GM19023 (cell line): ENCODE measurements around the gene CLK3.
"Not testable (repeated sequence)": the region's sequence is repeated elsewhere in the genome, so short reads cannot be mapped to it uniquely, and the experiment has no call there.

Experiments used
- ATAC-seq: cut with Tn5 transposase; IDR thresholded peaks from one replicate; pipeline ENCODE4 v1.9.1; 2021; ENCODE audit warnings: mild to moderate bottlenecking, moderate library complexity; ENCODE audit not compliant: unreplicated experiment

The CLK3 gene

DNA sequence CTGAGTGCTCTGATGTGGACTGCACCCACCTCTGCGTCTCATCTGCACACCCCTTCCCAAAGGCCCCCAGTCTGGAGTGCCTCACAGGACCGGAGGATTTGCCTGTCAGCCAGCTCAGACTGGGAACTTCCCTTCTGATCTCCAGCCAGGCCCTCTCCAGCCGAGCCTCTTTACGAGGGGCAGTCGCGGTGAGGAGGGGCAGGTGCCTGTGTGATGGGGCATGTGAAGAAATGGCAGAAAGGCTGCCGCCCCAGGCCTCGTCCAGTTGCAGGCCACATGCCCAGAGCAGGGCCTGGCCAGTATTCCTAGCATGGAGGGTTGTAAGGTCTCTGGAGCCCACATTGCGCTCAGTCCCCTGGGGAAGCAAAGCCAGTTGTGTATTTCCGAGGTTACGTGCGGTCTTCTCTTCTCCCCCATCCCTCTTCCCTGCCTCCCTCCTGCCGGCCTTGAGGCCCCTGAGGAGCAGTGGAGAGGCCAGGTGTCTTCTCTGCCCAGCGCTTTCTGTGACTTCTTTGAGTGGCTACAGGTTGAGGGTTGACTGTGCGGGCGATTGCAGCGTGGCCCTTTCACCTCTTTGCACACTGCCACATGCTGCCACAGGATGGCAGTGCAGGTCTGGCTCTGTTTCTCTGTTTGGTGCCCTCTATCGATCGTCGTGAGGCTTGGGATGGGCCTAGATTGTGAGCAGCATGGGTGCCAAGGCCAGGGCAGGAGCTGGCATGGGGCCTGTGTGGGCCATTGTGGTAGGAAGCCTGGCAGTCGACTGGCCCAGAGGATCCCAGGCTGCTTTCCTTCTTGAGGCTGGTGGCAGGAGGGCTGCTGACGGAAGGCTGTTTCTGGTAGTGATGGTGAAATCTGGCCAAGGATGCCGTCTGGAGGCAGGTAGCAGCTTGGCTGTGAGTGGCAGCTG, 5.3 kb downstream of the CLK3 start:
- ATAC-seq: peak; percentile 39

DNA sequence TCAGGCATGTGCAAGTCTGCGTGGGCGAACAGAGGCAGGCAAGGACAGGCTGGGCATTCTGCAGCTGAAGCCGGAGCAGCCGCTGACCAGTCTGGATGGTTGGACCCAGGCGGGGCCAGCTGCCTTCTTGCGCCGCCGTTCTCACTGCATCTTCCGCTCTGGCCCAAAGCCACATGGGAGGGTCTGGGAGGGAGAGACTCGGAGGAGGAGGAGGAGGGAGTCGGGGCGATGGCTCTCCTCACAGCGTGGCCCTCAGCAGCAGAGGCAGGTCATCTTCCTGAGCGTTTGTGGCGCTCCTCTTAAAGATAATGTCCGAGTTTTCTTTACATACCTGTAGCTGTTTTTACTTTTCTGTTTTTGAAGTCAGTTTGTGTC, 5.9 kb downstream of the CLK3 start:
- ATAC-seq: no peak

DNA sequence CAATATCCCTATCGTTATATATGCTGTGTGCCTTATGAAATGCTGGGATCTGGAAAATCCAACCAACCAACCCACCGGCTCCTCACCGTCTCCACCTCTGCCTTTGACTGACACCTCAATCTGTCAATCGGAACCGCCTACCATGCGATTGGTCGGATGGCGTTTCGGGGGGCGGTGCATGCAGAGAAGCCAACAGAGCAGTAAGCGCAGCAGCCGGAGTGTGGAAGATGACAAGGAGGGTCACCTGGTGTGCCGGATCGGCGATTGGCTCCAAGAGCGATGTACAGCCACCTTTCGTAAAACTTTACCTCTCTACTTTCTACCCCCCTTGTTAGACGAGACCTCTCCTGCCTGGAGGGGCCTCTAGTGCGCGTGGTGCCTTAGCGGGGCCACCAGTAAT, 6.3 kb downstream of the CLK3 start:
- no peak for ATAC-seq

- ATAC-seq: no peak
Observed at GRCh38 chr15:74622758-74623157, 7.1 kb downstream of the CLK3 start.

DNA sequence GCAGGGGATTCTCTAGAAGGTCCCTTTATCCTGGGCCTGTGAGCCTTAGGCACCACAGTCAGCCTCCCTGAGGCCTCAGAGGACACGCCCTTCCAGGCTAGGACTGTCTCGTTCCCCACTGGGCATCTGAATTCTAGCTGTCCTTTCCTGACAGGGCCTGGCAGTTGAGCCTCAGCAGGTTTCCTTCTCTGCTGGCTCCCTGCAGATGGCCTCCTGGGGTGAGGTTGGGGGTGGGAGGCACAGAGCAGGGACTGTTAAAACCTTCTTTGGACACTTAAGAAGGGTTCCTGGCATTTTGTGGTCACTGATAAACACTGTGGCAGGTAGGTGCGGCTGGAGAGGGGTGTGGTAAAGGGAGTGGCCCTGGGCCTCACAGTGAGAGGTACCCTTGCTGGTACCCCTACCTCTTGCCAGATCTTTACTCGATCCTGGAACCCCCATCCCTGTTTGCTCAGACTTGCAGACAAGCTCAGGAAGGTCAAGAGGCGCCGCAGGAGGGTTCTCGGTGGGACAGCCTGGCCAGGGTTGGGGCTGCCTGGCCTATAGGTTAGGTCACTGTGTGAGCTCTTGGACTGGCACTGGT, 8.5 kb downstream of the CLK3 start:
- no peak for ATAC-seq

GRCh38 chr15:74625693-74626092, 10.1 kb downstream of the CLK3 start:
- ATAC-seq: no peak

DNA sequence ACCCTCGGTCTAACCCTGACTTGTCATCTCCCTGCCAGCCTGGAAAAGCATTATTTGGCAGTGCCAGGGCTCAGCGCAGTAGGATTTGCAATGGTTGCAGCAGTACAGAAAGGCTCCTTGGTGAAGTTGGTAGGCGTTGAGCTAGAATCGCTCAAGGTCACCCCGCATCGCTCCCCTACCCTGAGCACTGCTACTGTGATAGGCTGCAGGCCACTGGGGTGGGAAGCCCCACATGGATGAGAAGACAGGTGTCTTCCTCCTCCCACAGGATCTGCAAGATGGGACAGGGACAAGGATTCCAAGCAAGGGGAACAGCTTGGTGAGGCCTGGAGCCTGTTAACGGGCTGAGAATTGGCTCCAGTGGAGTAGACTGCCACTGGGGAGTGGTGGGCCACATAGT, 10.7 kb downstream of the CLK3 start:
- ATAC-seq: no peak

DNA sequence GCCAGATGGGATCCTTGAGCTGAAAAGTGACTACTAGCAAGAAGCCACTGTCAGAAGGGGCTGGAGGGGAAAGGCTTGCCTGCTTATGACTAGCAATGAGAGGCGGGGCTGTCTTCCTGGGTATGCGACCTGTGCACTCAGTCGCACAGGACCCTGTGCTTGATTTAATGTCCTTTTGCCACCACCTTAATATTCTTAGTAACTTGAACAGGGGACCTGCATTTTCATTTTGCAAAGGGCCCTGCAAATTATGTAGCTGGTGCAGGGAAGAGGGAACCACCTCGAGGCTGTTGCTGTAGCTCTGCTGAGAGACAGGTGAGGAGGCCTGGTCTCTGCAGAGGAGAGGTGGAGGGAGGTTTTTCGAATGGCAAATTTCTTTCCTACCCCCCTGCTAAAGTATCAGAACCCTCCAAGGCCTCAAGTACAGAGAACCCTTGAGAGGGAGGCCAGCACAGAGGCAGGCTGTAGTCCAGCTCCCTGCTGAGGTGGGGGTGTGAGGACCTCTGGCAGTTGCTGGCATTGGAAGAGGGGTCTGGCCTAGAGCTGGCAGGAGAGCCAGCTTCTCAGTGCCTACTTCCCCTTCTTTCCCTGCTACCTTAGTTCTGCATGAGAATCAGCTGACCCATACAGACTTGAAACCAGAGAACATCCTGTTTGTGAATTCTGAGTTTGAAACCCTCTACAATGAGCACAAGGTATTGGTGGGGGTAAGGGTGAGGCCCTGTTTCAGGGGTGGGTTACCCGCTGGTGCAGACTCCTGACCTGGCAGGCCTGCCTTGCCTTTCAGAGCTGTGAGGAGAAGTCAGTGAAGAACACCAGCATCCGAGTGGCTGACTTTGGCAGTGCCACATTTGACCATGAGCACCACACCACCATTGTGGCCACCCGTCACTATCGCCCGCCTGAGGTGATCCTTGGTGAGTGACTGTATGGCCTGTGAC, 11.4 kb downstream of the CLK3 start:
- ATAC-seq: peak; percentile 54

DNA sequence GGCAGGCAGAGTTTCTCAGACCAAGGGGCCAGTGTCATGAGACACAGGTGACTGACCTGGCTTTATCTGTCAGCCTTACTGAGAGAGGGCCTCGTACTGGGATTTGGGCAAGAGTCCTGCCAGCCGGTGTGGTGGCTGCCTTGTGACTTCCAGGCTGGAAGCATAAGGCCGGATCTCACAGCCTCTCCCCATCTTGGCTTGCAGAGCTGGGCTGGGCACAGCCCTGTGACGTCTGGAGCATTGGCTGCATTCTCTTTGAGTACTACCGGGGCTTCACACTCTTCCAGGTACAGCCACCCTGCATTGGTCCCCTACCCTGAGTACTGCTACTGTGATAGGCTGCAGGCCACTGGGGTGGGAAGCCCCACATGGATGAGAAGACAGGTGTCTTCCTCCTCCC, 12.1 kb downstream of the CLK3 start:
- ATAC-seq: no peak

GRCh38 chr15:74628199-74628598, 12.6 kb downstream of the CLK3 start:
- no peak for ATAC-seq

DNA sequence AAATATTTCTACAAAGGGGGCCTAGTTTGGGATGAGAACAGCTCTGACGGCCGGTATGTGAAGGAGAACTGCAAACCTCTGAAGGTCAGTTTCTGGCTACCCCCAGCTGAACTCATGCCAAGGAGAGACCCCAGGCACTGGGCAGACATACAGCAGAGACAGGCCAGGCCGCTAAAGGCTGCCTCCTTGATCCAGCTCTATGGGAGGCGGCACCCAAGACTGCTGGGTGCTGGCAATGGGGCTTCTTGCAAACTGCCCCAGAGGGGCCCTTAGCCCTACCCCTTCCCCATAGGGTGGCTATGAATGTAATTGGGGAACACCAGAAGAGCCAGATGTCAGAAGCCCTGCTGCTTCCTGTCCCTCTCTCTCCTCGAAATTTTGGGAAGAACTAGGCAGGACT, 13.3 kb downstream of the CLK3 start:
- ATAC-seq: no peak

- ATAC-seq: not testable (repeated sequence)
Observed at GRCh38 chr15:74629696-74630095, 14.1 kb downstream of the CLK3 start.

GRCh38 chr15:74630284-74631086, 14.8 kb downstream of the CLK3 start:
- no peak for ATAC-seq

GRCh38 chr15:74631087-74631385, 15.4 kb downstream of the CLK3 start:
- ATAC-seq: no peak

DNA sequence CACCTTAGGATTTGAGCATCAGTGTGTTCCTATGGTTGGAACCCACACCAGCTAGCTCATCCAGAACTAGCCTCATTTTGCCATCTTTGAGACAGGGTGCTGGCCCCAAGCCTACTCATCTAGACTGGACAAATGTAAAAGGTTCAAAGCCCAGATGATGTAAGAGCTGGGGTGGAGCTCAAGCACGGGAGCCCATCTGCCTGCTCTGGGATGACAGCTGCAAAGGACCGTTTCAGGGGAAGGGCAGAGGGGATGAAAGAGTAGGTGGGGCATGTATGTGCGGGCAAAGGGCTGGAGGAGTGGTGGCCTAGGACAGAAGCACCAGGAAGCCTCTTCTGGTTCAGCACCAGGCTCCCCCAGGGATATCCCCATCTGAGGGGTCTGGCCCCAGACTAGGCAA, 15.8 kb downstream of the CLK3 start:
- no peak for ATAC-seq

- no peak for ATAC-seq
Observed at GRCh38 chr15:74631935-74632560, 16.4 kb downstream of the CLK3 start.

- no peak for ATAC-seq
Observed at GRCh38 chr15:74632601-74633000, 17.0 kb downstream of the CLK3 start.

GRCh38 chr15:74633781-74634180, 18.1 kb downstream of the CLK3 start:
- ATAC-seq: no peak

- ATAC-seq: no peak
Observed at GRCh38 chr15:74635228-74635627, 19.6 kb downstream of the CLK3 start.

GRCh38 chr15:74636984-74637383, 21.3 kb downstream of the CLK3 start:
- ATAC-seq: no peak
